Endothelial cell of umbilical vein (primary cell): ENCODE measurements around the gene SLC22A23. TPM values are rescaled to one million over a fixed set of nuclear protein-coding genes. Genes with fewer than 3 reads are reported as not detected.

ENCODE experiments used
- BruUV-seq: library from RNA; stranded (reverse); fragments of 400-500 nt; replicated peaks from 2 replicates; lab custom pipeline; 2021; lab: Mats Ljungman, UMichigan
- CTCF ChIA-PET: fragments of 300-600, 350-600 bp; sonication (Branson Sonifier 250); formaldehyde crosslinking; loops from one replicate; lab custom pipeline; 2021; ENCODE audit warnings: antibody characterized with exemption, inconsistent platforms; lab: Charles Lee
- POLR2A ChIA-PET: fragments of 300-600, 350-600 bp; sonication (Branson Sonifier 250); formaldehyde crosslinking; loops from one replicate; lab custom pipeline; 2021; ENCODE audit warnings: antibody characterized with exemption, inconsistent platforms; lab: Charles Lee
- DNase-seq: peaks from one replicate; pipeline ENCODE4 v3.0.0-alpha.2; 2011; ENCODE audit warnings: low read depth, low spot score
- FAIRE-seq: peaks from 2 replicates; lab custom pipeline; 2011; peaks lifted over from hg19 to GRCh38; lab: Jason Lieb, UNC
- H2AFZ ChIP-seq: 2 replicates; pipeline ENCODE4 v1.6.0; 2012; ENCODE audit warnings: low read depth, low read length, control low read depth, inconsistent platforms
- H3K27ac ChIP-seq: 2 replicates; pipeline ENCODE4 v1.5.1; 2011; ENCODE audit warnings: low read depth, mild to moderate bottlenecking, control low read depth, low read length, moderate library complexity; ENCODE audit not compliant: insufficient read depth
- H3K27me3 ChIP-seq, 2 experiments: 2 replicates each; pipeline versions ENCODE4 v1.6.0 to v1.6.1; 2011; ENCODE audit warnings: low read length in 2 of 2, mixed read lengths in 1 of 2; ENCODE audit not compliant: control insufficient read depth in 2 of 2, insufficient read depth in 2 of 2
- H3K36me3 ChIP-seq, 2 experiments: 2 replicates in 1 of 2; 3 replicates in 1 of 2; pipeline ENCODE4 v1.5.1; 2011; ENCODE audit warnings: low read length in 2 of 2, mild to moderate bottlenecking in 1 of 2, moderate library complexity in 1 of 2; ENCODE audit not compliant: control insufficient read depth in 2 of 2, insufficient read depth in 2 of 2; ENCODE audit errors: extremely low read depth in 1 of 2
- H3K4me1 ChIP-seq: 3 replicates; pipeline ENCODE4 v1.5.1; 2011; ENCODE audit warnings: mild to moderate bottlenecking, low read length; ENCODE audit not compliant: control insufficient read depth, insufficient read depth; ENCODE audit errors: extremely low read depth
- H3K4me2 ChIP-seq: 2 replicates; pipeline ENCODE4 v1.6.1; 2011; ENCODE audit warnings: low read length, control low read depth, mixed read lengths; ENCODE audit not compliant: insufficient read depth
- H3K4me3 ChIP-seq, 3 experiments: fragments of 200-600 bp in 1 of 3; sonication (generic), shearing (Covaris generic) in 1 of 3; replicated peaks in 1 of 3; 2 replicates each; pipeline ENCODE4 v1.5.1; 2011 to 2016; ENCODE audit warnings: control low read depth in 3 of 3, low read length in 3 of 3, mild to moderate bottlenecking in 2 of 3, inconsistent platforms in 1 of 3, low read depth in 1 of 3, moderate library complexity in 1 of 3; ENCODE audit not compliant: insufficient read depth in 1 of 3
- H3K79me2 ChIP-seq: 2 replicates; pipeline ENCODE4 v1.6.0; 2012; ENCODE audit warnings: low read length, inconsistent platforms; ENCODE audit not compliant: control insufficient read depth, insufficient read depth
- H3K9ac ChIP-seq: replicated peaks from 2 replicates; pipeline ENCODE3; 2011; ENCODE audit warnings: low read length, control low read depth; ENCODE audit not compliant: insufficient read depth; ENCODE audit errors: extremely low read depth
- H3K9me1 ChIP-seq: replicated peaks from 3 replicates; pipeline ENCODE4 v1.6.0; 2011; ENCODE audit warnings: mild to moderate bottlenecking, low read length; ENCODE audit not compliant: control insufficient read depth, insufficient read depth; ENCODE audit errors: extremely low read depth
- H3K9me3 ChIP-seq: replicated peaks from 2 replicates; pipeline ENCODE4 v1.5.1; 2012; ENCODE audit warnings: low read length, inconsistent platforms; ENCODE audit not compliant: control insufficient read depth, insufficient read depth
- H4K20me1 ChIP-seq: replicated peaks from 2 replicates; pipeline ENCODE3; 2011; ENCODE audit warnings: mild to moderate bottlenecking, low read length; ENCODE audit not compliant: control insufficient read depth, insufficient read depth; ENCODE audit errors: extremely low read depth
- EZH2 ChIP-seq: IDR thresholded peaks from 2 replicates; pipeline ENCODE4 v1.6.1; 2012; ENCODE audit warnings: borderline replicate concordance, low read depth, mild to moderate bottlenecking, moderate library complexity, low read length, inconsistent platforms; ENCODE audit not compliant: severe bottlenecking
- FOS ChIP-seq: IDR thresholded peaks from 2 replicates; pipeline ENCODE4 v1.6.1; 2011; ENCODE audit warnings: mild to moderate bottlenecking, low read length, moderate library complexity, borderline replicate concordance; ENCODE audit not compliant: insufficient read depth
- GATA2 ChIP-seq: IDR thresholded peaks from 2 replicates; pipeline ENCODE4 v1.7.0; 2011; ENCODE audit warnings: low read depth, mild to moderate bottlenecking, moderate library complexity, mixed read lengths, low read length; ENCODE audit not compliant: insufficient read length, insufficient read depth
- JUN ChIP-seq: IDR thresholded peaks from 2 replicates; pipeline ENCODE4 v1.6.1; 2011; ENCODE audit warnings: borderline replicate concordance, low read depth; ENCODE audit not compliant: insufficient read length, insufficient read depth
- MYC ChIP-seq: IDR thresholded peaks from one replicate; pipeline ENCODE4 v1.6.1; 2011; ENCODE audit warnings: mild to moderate bottlenecking, low read depth, low read length
- POLR2A ChIP-seq: IDR thresholded peaks from 2 replicates; pipeline ENCODE4 v1.6.1; 2012; ENCODE audit warnings: low read depth, mild to moderate bottlenecking, control low read depth, low read length
- POLR2AphosphoS5 ChIP-seq: IDR thresholded peaks from 2 replicates; pipeline ENCODE4 v1.6.1; 2012; ENCODE audit warnings: low read depth, mild to moderate bottlenecking, control low read depth, low read length, moderate library complexity; ENCODE audit not compliant: insufficient read depth
- dilution Hi-C: fragments of 300-500 bp; cut with MboI; formaldehyde crosslinking; loops from one replicate; pipeline ENCODE4 v1.15.0; 2019; ENCODE audit warnings: low sequenced_read_pairs; ENCODE audit not compliant: extremely low pct_ligation_motif_present
- intact Hi-C: fragments of 100-400 bp; cut with micrococcal nuclease; formaldehyde crosslinking; loops from one replicate; pipeline ENCODE4 v1.10.0; 2022
- polyA plus RNA-seq, 4 experiments: library from polyadenylated mRNA; depleted of rRNA in 3 of 4; stranded (reverse) in 3 of 4; unstranded in 1 of 4; fragments of >200 nt; gene quantifications; 2 replicates each; pipeline versions ENCODE4 v1.2.1 to v1.2.3, GENCODE V29; 2011 to 2012; ENCODE audit warnings: missing spikeins in 1 of 4
- total RNA-seq: library from RNA; stranded (reverse); gene quantifications from 2 replicates; pipeline ENCODE4 v1.2.3, GENCODE V29; 2021
- TF ChIP-seq, protein P1 (sequence below): IDR thresholded peaks from 2 replicates; pipeline ENCODE4 v1.6.1; 2011; ENCODE audit not compliant: insufficient read depth, insufficient read length
- TF ChIP-seq, protein P2 (sequence below), 2 donors: IDR thresholded peaks; 1 replicate in 1 of 2; 2 replicates in 1 of 2; pipeline ENCODE4 v1.5.1; 2011; ENCODE audit warnings: low read length in 2 of 2, mild to moderate bottlenecking in 2 of 2, moderate library complexity in 2 of 2, control low read depth in 1 of 2, inconsistent platforms in 1 of 2, low read depth in 1 of 2; ENCODE audit not compliant: insufficient read depth in 1 of 2; ENCODE audit errors: extremely low read depth in 1 of 2

The SLC22A23 gene
- total and polyA plus RNA-seq, 2 donors (not counting 3 experiments of a cell fraction or from before 2014, with no cell fraction given), result 4.2 to 14.3 TPM

DNA sequence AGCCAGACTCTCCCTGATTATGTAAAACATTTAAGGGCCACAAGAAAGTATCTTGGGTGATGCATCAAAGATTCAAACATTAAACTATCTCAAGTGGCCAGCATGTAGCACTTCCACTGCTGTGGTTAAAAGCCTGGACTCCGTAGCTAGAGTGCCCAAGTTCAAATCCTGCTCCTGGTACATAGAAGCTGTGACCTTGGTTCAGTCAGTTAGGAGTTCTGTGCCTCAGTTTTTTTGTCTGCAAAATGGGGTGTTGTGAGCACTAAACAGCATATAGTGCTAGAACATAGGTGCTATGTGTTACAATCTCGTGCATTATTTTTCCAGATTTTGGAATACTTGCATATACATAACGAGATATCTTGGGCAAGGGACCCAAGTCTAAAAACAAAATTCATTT is 129.4 kb downstream of the SLC22A23 start:
- H3K27ac ChIP-seq, result no peak overlapping the region
- no peaks in the 10 kb centered on the region for H3K9me1 ChIP-seq
- H3K4me1 ChIP-seq, result peaks cover 23% of the 10 kb centered on the region
- no peak overlapping the region for H3K9ac ChIP-seq
- TF ChIP-seq JUN (no peak), FOS (no peak), MYC (no peak), EZH2 (no peak), POLR2A (no peak), GATA2 (no peak), POLR2AphosphoS5 (no peak)
- TF ChIP-seq, protein P1, sequence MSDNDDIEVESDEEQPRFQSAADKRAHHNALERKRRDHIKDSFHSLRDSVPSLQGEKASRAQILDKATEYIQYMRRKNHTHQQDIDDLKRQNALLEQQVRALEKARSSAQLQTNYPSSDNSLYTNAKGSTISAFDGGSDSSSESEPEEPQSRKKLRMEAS, result no peak
- TF ChIP-seq, protein P2, sequence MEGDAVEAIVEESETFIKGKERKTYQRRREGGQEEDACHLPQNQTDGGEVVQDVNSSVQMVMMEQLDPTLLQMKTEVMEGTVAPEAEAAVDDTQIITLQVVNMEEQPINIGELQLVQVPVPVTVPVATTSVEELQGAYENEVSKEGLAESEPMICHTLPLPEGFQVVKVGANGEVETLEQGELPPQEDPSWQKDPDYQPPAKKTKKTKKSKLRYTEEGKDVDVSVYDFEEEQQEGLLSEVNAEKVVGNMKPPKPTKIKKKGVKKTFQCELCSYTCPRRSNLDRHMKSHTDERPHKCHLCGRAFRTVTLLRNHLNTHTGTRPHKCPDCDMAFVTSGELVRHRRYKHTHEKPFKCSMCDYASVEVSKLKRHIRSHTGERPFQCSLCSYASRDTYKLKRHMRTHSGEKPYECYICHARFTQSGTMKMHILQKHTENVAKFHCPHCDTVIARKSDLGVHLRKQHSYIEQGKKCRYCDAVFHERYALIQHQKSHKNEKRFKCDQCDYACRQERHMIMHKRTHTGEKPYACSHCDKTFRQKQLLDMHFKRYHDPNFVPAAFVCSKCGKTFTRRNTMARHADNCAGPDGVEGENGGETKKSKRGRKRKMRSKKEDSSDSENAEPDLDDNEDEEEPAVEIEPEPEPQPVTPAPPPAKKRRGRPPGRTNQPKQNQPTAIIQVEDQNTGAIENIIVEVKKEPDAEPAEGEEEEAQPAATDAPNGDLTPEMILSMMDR (IDR thresholded peaks at IDR 0.05; ENCODE audit: extremely low read depth in 1 of 2, insufficient read depth in 1 of 2, low read depth in 1 of 2, low read length in 2 of 2), result no peak
- no peaks in the 10 kb centered on the region for H3K9me3 ChIP-seq
- no TSS peak for BruUV-seq
- no peaks in the 10 kb centered on the region for H3K79me2 ChIP-seq
- intact Hi-C loops, result no loop called here
- H3K36me3 ChIP-seq, result no peaks in the 10 kb centered on the region
- CTCF ChIA-PET, result no interaction called here
- H4K20me1 ChIP-seq, result no peaks in the 10 kb centered on the region
- H3K4me2 ChIP-seq, result no peak overlapping the region
- POLR2A ChIA-PET, result no interaction called here
- H2AFZ ChIP-seq, result no peak overlapping the region
- no peak for DNase-seq
- dilution Hi-C loops, result no loop called here
- H3K4me3 ChIP-seq, result no peak overlapping the region
- no peak for FAIRE-seq
- H3K27me3 ChIP-seq, result no peaks in the 10 kb centered on the region
